K562 (cell line): ENCODE measurements around the gene CDC42BPB. TPM values are rescaled to one million over a fixed set of nuclear protein-coding genes. Genes with fewer than 3 reads are reported as not detected.
"Not testable (repeated sequence)": the region's sequence is repeated elsewhere in the genome, so short reads cannot be mapped to it uniquely, and the experiment has no call there.

Source experiments
- ATAC-seq: fragments of 200-7000 bp; cut with Tn5 transposase; 3 replicates; pipeline ENCODE4 v1.9.1; 2020; ENCODE audit warnings: moderate library complexity
- BruUV-seq: library from RNA; stranded (reverse); fragments of 400-500 nt; replicated peaks from 2 replicates; lab custom pipeline; 2021; lab: Mats Ljungman, UMichigan
- CTCF ChIA-PET: fragments of 300-600 bp; formaldehyde crosslinking; extraction: SDS; loops from one replicate; lab custom pipeline; 2021; ENCODE audit warnings: low intra/inter-chr PET ratio; lab: Yijun Ruan, JAX
- POLR2A ChIA-PET: fragments of 300-600, 350-650 bp; sonication (Branson Sonifier 250); formaldehyde crosslinking; extraction: SDS; loops from one replicate; lab custom pipeline; 2021; ENCODE audit warnings: antibody characterized with exemption, inconsistent platforms; lab: Yijun Ruan, JAX
- DNase-seq, 4 experiments: peaks; one replicate each; pipeline versions ENCODE4 v3.0.0 to v3.0.0-alpha.2; 2011 to 2018; ENCODE audit warnings: low spot score in 3 of 4, mixed read lengths in 3 of 4; ENCODE audit errors: extremely low read depth in 1 of 4
- FAIRE-seq: peaks from 2 replicates; lab custom pipeline; 2011; peaks lifted over from hg19 to GRCh38; lab: Jason Lieb, UNC
- H2AFZ ChIP-seq: 2 replicates; pipeline ENCODE4 v1.6.0; 2011; ENCODE audit warnings: low read depth, low read length, control low read depth, inconsistent platforms
- H3K27ac ChIP-seq: fragments of 200-600 bp; 3 replicates; pipeline ENCODE4 v1.8.0; 2011; ENCODE audit warnings: low read depth, mild to moderate bottlenecking, control low read depth, inconsistent platforms, low read length, moderate library complexity, mixed read lengths; ENCODE audit errors: extremely low read depth
- H3K27me3 ChIP-seq, 2 experiments: fragments of 300-600 bp in 1 of 2; 2 replicates in 1 of 2; 3 replicates in 1 of 2; pipeline versions ENCODE4 v1.6.0 to v1.8.0; 2011; ENCODE audit warnings: inconsistent platforms in 2 of 2, low read length in 2 of 2, mild to moderate bottlenecking in 1 of 2, mixed read lengths in 1 of 2, moderate library complexity in 1 of 2; ENCODE audit not compliant: control insufficient read depth in 2 of 2, insufficient read depth in 2 of 2
- H3K36me3 ChIP-seq: fragments of 300-600 bp; 3 replicates; pipeline ENCODE4 v1.8.0; 2011; ENCODE audit warnings: mild to moderate bottlenecking, low read length, inconsistent platforms; ENCODE audit not compliant: control insufficient read depth, insufficient read depth
- H3K4me1 ChIP-seq, 2 experiments: fragments of 200-600 bp in 1 of 2; replicated peaks in 1 of 2; 2 replicates in 1 of 2; 3 replicates in 1 of 2; pipeline versions ENCODE4 v1.5.1 to v1.8.0; 2011; ENCODE audit warnings: inconsistent platforms in 2 of 2, low read length in 2 of 2, mild to moderate bottlenecking in 1 of 2, mixed read lengths in 1 of 2, moderate library complexity in 1 of 2; ENCODE audit not compliant: control insufficient read depth in 2 of 2, insufficient read depth in 2 of 2
- H3K4me2 ChIP-seq: 2 replicates; pipeline ENCODE4 v1.6.1; 2011; ENCODE audit warnings: low read length, control low read depth, inconsistent platforms, mixed read lengths; ENCODE audit not compliant: insufficient read depth
- H3K4me3 ChIP-seq: fragments of 200-600 bp; sonication (generic), shearing (Covaris generic); 2 replicates; pipeline ENCODE4 v1.5.1; 2016; ENCODE audit warnings: control low read depth, inconsistent platforms
- H3K79me2 ChIP-seq: fragments of 200-600 bp; 3 replicates; pipeline ENCODE4 v1.8.0; 2011; ENCODE audit warnings: low read length, inconsistent platforms; ENCODE audit not compliant: control insufficient read depth, insufficient read depth
- H3K9ac ChIP-seq, 2 experiments: 2 replicates each; pipeline versions ENCODE4 v1.6.0 to v1.6.1; 2011; ENCODE audit warnings: low read depth in 2 of 2, low read length in 2 of 2, control low read depth in 1 of 2, inconsistent platforms in 1 of 2, mild to moderate bottlenecking in 1 of 2, mixed read lengths in 1 of 2; ENCODE audit not compliant: insufficient read depth in 1 of 2
- H3K9me1 ChIP-seq: one replicate; pipeline ENCODE4 v1.6.0; 2011; ENCODE audit warnings: inconsistent platforms, mild to moderate bottlenecking, low read length, moderate library complexity; ENCODE audit not compliant: control insufficient read depth, insufficient read depth
- H3K9me3 ChIP-seq: replicated peaks from 2 replicates; pipeline ENCODE4 v1.5.1; 2011; ENCODE audit warnings: low read depth, low read length, inconsistent platforms; ENCODE audit not compliant: control insufficient read depth, insufficient read depth
- H4K20me1 ChIP-seq: replicated peaks from 2 replicates; pipeline ENCODE4 v1.6.1; 2011; ENCODE audit warnings: low read length, inconsistent platforms, mixed read lengths; ENCODE audit not compliant: control insufficient read depth, insufficient read depth
- BRCA1 ChIP-seq, 2 experiments: fragments of 450-650 bp in 1 of 2; sonication (generic) in 1 of 2; formaldehyde crosslinking in 1 of 2; IDR thresholded peaks; 2 replicates each; pipeline versions ENCODE4 v1.5.0 to v1.6.1; 2017 to 2020; ENCODE audit warnings: mild to moderate bottlenecking in 1 of 2, missing genetic modification reagents in 1 of 2
- HDGF ChIP-seq: fragments of 450-650 bp; IDR thresholded peaks from 2 replicates; pipeline ENCODE4 v1.6.1; 2016
- IRF2 ChIP-seq: sonication (generic); formaldehyde crosslinking; IDR thresholded peaks from 2 replicates; pipeline ENCODE4 v1.8.1; 2022; ENCODE audit warnings: mild to moderate bottlenecking, missing genetic modification reagents
- KDM1A ChIP-seq, 2 experiments: fragments of 450-650 bp; IDR thresholded peaks; 2 replicates each; pipeline ENCODE4 v1.6.1; 2016; ENCODE audit warnings: mild to moderate bottlenecking in 2 of 2
- SRF ChIP-seq, 2 experiments: fragments of 250-450, 450-650 bp in 1 of 2; sonication (Bioruptor Pico) in 1 of 2; sonication (generic) in 1 of 2; formaldehyde crosslinking; IDR thresholded peaks; 2 replicates each; pipeline versions ENCODE4 v1.5.0 to v1.5.1; 2020 to 2022; ENCODE audit warnings: mild to moderate bottlenecking in 1 of 2, missing genetic modification reagents in 1 of 2
- ZC3H4 ChIP-seq: sonication (generic); formaldehyde crosslinking; IDR thresholded peaks from 2 replicates; pipeline ENCODE4 v1.9.0; 2021; ENCODE audit warnings: missing genetic modification reagents, borderline replicate concordance
- ZHX1 ChIP-seq: fragments of 150-350 bp; conservative IDR thresholded peaks from 2 replicates; pipeline ENCODE4 v1.6.1; 2014; ENCODE audit warnings: low read length
- ZNF121 ChIP-seq: sonication (generic); formaldehyde crosslinking; conservative IDR thresholded peaks from 2 replicates; pipeline ENCODE4 v1.8.0; 2022; ENCODE audit warnings: missing genetic modification reagents
- ZNF146 ChIP-seq: IDR thresholded peaks from one replicate; pipeline ENCODE4 v1.6.1; 2018; ENCODE audit warnings: missing compliant biosample characterization; ENCODE audit not compliant: unreplicated experiment
- ZNF324 ChIP-seq: fragments of 250-450 bp; sonication (Bioruptor Pico); IDR thresholded peaks from 2 replicates; pipeline ENCODE4 v1.4.0; 2020; ENCODE audit warnings: mild to moderate bottlenecking
- WGBS: fragments of 100-300 bp; shearing (Covaris generic); methylation state at CpG from one replicate; pipeline ENCODE4 v1.1.6; 2016; ENCODE audit warnings: low coverage, mixed read lengths; ENCODE audit not compliant: insufficient coverage; ENCODE audit errors: missing lambda C conversion rate; 5-methylcytosine and 5-hydroxymethylcytosine counted together
- in situ Hi-C: fragments of 300-500 bp; cut with MboI; formaldehyde crosslinking; loops from 4 replicates; pipeline ENCODE4 v1.15.0; 2018; ENCODE audit warnings: inconsistent platforms, mixed read lengths
- intact Hi-C: fragments of 100-400 bp; cut with micrococcal nuclease; formaldehyde crosslinking; loops from 2 replicates; pipeline ENCODE4 v1.14.2; 2022
- polyA plus RNA-seq, 8 experiments: library from polyadenylated mRNA; depleted of rRNA in 4 of 8; stranded (reverse) in 5 of 8; unstranded in 3 of 8; fragments of >200 nt; fragmentation: Nextera tagmentation in 2 of 8; fragmentation: Illumina TruSeq in 1 of 8; extraction: Ambion mirVana in 2 of 8; extraction: Trizol in 1 of 8; gene quantifications; 2 replicates each; pipeline versions ENCODE4 v1.2.1 to v1.2.3, GENCODE V29; 2011 to 2014; ENCODE audit warnings: inconsistent platforms in 1 of 8, missing spikeins in 1 of 8
- total RNA-seq, 7 experiments: library from RNA; depleted of rRNA in 6 of 7; stranded (reverse); fragments of >200 nt in 6 of 7; fragmentation: Illumina TruSeq in 2 of 7; extraction: Trizol in 2 of 7; gene quantifications; 2 replicates each; pipeline versions ENCODE4 v1.2.1 to v1.2.3, GENCODE V29; 2011 to 2021; ENCODE audit warnings: low replicate concordance in 1 of 7
- TF ChIP-seq, protein P1 (sequence below): fragments of 450-650 bp; formaldehyde crosslinking; IDR thresholded peaks from 2 replicates; pipeline ENCODE4 v1.4.0; 2020; ENCODE audit warnings: mild to moderate bottlenecking, mixed read lengths

CDC42BPB gene
- total and polyA plus RNA-seq, 9 of the 15 experiments (the other 6 are each of a cell fraction or from before 2014, with no cell fraction given) = 0.07 to 24.3 (median 12.6) TPM

GRCh38 chr14:102896735-102897134, 160.6 kb downstream of the CDC42BPB start:
- H2AFZ ChIP-seq, DNase-seq, H3K4me2 ChIP-seq, BruUV-seq, ATAC-seq, H3K27me3 ChIP-seq, H4K20me1 ChIP-seq, CTCF ChIA-PET, H3K27ac ChIP-seq, H3K4me1 ChIP-seq, H3K9ac ChIP-seq, FAIRE-seq, H3K9me3 ChIP-seq, in situ Hi-C loops, POLR2A ChIA-PET, intact Hi-C loops, H3K79me2 ChIP-seq, H3K4me3 ChIP-seq, H3K9me1 ChIP-seq: not testable (repeated sequence)
- TF ChIP-seq ZNF121 (CRISPR knock-in tag) = 0 out of 2 replicates have a peak, but pooled peaks have one; percentile 14
- peaks cover 19% of the 10 kb centered on the region; the same call in 1 of the 3 replicates for H3K36me3 ChIP-seq

DNA sequence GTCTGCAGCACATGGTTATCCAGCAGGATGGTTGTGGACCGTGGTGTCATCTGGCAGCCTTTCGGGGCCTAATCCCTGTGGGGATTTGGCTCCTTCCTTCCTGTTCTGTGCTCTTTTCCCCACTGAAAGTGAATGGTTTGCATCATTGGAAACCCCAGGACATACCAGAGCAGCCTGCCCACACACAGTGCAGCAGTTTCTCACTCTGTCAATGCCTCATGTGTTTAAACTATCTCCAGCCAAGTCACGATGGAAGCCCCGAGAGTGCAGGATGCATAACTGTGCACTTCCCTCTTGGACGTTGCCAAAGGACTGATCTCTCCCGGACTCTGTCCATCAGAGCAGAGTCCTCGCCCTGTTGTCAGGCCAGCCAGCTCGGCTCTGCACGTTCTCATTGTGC, 163.9 kb downstream of the CDC42BPB start:
- Histone ChIP-seq H3K36me3 (peaks cover 33% of the 10 kb centered on the region; the same call in 2 of the 3 replicates), H4K20me1 (no peaks in the 10 kb centered on the region), H3K4me3 (no peak overlapping the region), H3K9ac (no peak overlapping the region), H3K4me1 (no peaks in the 10 kb centered on the region; a peak in 1 of 5 replicates), H3K79me2 (no peaks in the 10 kb centered on the region), H3K9me3 (no peaks in the 10 kb centered on the region), H3K27me3 (no peaks in the 10 kb centered on the region), H3K27ac (no peak overlapping the region), H3K4me2 (no peak overlapping the region), H3K9me1 (no peaks in the 10 kb centered on the region), H2AFZ (no peak overlapping the region)
- no TSS peak for BruUV-seq
- DNase-seq = no peak
- no peak for ATAC-seq
- intact Hi-C loops (no loop called here), in situ Hi-C loops (no loop called here)
- WGBS = 93% methylated on average over 9 of the region's 9 CpGs
- ChIA-PET POLR2A (interaction anchor here (0.6 kb wide), 1 partner anchor 353 kb away, joined by 5 read pairs; no protein-coding TSS in a partner anchor), CTCF (no interaction called here)
- FAIRE-seq = no peak
- no peak for TF ChIP-seq ZC3H4 (CRISPR knock-in tag)
- TF ChIP-seq IRF2 (CRISPR knock-in tag) = no peak
- no peak for TF ChIP-seq BRCA1 (IDR thresholded peaks at IDR 0.05)
- no peak for TF ChIP-seq BRCA1 (CRISPR knock-in tag; IDR thresholded peaks at IDR 0.05)
- no peak for TF ChIP-seq ZHX1
- no peak for TF ChIP-seq ZNF121 (CRISPR knock-in tag)
- TF ChIP-seq, protein P1, sequence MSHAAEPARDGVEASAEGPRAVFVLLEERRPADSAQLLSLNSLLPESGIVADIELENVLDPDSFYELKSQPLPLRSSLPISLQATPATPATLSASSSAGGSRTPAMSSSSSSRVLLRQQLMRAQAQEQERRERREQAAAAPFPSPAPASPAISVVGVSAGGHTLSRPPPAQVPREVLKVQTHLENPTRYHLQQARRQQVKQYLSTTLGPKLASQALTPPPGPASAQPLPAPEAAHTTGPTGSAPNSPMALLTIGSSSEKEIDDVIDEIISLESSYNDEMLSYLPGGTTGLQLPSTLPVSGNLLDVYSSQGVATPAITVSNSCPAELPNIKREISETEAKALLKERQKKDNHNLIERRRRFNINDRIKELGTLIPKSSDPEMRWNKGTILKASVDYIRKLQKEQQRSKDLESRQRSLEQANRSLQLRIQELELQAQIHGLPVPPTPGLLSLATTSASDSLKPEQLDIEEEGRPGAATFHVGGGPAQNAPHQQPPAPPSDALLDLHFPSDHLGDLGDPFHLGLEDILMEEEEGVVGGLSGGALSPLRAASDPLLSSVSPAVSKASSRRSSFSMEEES = no peak
- TF ChIP-seq SRF (CRISPR knock-in tag; IDR thresholded peaks at IDR 0.05) = no peak
- TF ChIP-seq KDM1A (IDR thresholded peaks at IDR 0.05) = no peak
- no peak for TF ChIP-seq HDGF
- TF ChIP-seq ZNF324 (CRISPR knock-in tag) = no peak
- TF ChIP-seq ZNF146 = no peak
